Heart left ventricle (tissue), 13 donors: ENCODE results near the gene MRGPRX4.

ENCODE experiments used
- POLR2A ChIP-seq, 2 donors: fragments of 450-650 bp; IDR thresholded peaks; one replicate each; pipeline ENCODE4 v1.6.1; 2017; ENCODE audit warnings: antibody characterized with exemption in 2 of 2, mild to moderate bottlenecking in 2 of 2, moderate library complexity in 2 of 2
- TF ChIP-seq, protein P1 (sequence below), 12 donors: fragments of 200-600 bp; sonication (generic) in 4 of 12; IDR thresholded peaks; one replicate each; pipeline versions ENCODE4 v1.5.0 to v1.8.0; 2018 to 2022; ENCODE audit warnings: antibody characterized with exemption in 12 of 12, mild to moderate bottlenecking in 5 of 12
- donor health status: ischemic (EF 13 %, LVEDD 7.1; RV severe dilation, severe dysfunction).
- donor health status: DM: no; HTN: yes; CAD: no.
- donor health status: DM: no; HTN: no; CAD: no.
- donor health status: ischemic (EF 25% LVEDD 6.9; RV normal size, moderate dysfunction).
- donor health status: ischemic (EF 25% LVEDD 5.7; RV mildly dilated, moderate dysfunction).
- donor health status: ischemic (EF 35%, LVEDD 5.7; RV mildly dilated, moderate dysfunction).
- donor health status: nonischemic (EF 11% LVEDD 7.7; RV severe dilation, severe dysfunction).
- donor health status: DM: yes; HTN: yes; CAD: no.
- donor health status: PGD.
- donor health status: ischemic (EF 29% LVEDD 5.4; RV normal size, mild dysfunction).
- donor health status: nonischemic (EF 23%, LVEDD 6.1; RV moderate dilation, normal function).

DNA sequence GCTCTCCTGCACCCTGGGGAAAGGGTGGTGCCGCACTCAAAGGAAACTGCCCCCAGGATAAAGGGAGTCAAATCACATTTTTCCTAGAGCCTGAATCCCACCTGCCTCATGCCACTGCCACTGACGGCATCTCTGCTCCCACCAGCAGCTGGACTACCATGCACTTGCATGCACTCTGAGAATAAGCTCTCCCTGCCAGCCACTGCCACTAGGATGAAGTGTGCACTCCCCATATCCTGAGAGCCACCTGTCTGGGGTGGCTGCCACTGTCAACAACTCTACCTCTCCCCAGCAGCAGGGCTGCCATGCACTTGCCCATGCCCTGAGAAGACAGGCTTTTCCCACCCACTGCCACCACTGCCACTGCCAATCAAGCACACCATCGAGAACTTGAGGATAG, 31.6 kb downstream of the MRGPRX4 start:
- TF ChIP-seq, protein P1, sequence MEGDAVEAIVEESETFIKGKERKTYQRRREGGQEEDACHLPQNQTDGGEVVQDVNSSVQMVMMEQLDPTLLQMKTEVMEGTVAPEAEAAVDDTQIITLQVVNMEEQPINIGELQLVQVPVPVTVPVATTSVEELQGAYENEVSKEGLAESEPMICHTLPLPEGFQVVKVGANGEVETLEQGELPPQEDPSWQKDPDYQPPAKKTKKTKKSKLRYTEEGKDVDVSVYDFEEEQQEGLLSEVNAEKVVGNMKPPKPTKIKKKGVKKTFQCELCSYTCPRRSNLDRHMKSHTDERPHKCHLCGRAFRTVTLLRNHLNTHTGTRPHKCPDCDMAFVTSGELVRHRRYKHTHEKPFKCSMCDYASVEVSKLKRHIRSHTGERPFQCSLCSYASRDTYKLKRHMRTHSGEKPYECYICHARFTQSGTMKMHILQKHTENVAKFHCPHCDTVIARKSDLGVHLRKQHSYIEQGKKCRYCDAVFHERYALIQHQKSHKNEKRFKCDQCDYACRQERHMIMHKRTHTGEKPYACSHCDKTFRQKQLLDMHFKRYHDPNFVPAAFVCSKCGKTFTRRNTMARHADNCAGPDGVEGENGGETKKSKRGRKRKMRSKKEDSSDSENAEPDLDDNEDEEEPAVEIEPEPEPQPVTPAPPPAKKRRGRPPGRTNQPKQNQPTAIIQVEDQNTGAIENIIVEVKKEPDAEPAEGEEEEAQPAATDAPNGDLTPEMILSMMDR (IDR thresholded peaks at IDR 0.05) = no peak
- no peak for TF ChIP-seq POLR2A (IDR thresholded peaks at IDR 0.05)
